OCI-LY7 (cell line): ENCODE data around the gene NIPBL. TPM values are rescaled to one million over a fixed set of nuclear protein-coding genes. Genes with fewer than 3 reads are reported as not detected.

Experiments
- BruUV-seq: library from RNA; stranded (reverse); fragments of 400-500 nt; replicated peaks from 2 replicates; lab custom pipeline; 2021; lab: Mats Ljungman, UMichigan
- CTCF ChIA-PET: fragments of 300-600 bp; sonication (Branson Sonifier 250); formaldehyde crosslinking; loops from one replicate; lab custom pipeline; 2022; ENCODE audit warnings: antibody characterized with exemption; ENCODE audit not compliant: unreplicated experiment; lab: Charles Lee
- POLR2A ChIA-PET: fragments of 300-600 bp; sonication (Branson Sonifier 250); formaldehyde crosslinking; loops from one replicate; lab custom pipeline; 2022; ENCODE audit warnings: antibody characterized with exemption; lab: Charles Lee
- DNase-seq: peaks from one replicate; pipeline ENCODE4 v3.0.0-alpha.2; 2015; ENCODE audit warnings: low spot score
- H2AFZ ChIP-seq: fragments of 200-600 bp; sonication (generic), shearing (Covaris generic); 2 replicates; pipeline ENCODE4 v1.6.1; 2014; ENCODE audit warnings: mild to moderate bottlenecking, antibody characterized with exemption, low read length, moderate library complexity
- H3K27ac ChIP-seq: fragments of 200-600 bp; sonication (generic); 2 replicates; pipeline ENCODE4 v1.5.1; 2014; ENCODE audit warnings: mixed run types, low read depth, mild to moderate bottlenecking, moderate library complexity, low read length, inconsistent platforms; ENCODE audit not compliant: poor library complexity, severe bottlenecking
- H3K36me3 ChIP-seq: fragments of 200-600 bp; sonication (generic); 2 replicates; pipeline ENCODE4 v1.6.1; 2014; ENCODE audit warnings: mild to moderate bottlenecking, antibody characterized with exemption, low read length, moderate library complexity, mixed read lengths; ENCODE audit not compliant: insufficient read depth
- H3K4me1 ChIP-seq: fragments of 200-600 bp; sonication (generic); 2 replicates; pipeline ENCODE4 v1.5.1; 2014; ENCODE audit warnings: mild to moderate bottlenecking, low read length; ENCODE audit not compliant: insufficient read depth, poor library complexity, severe bottlenecking
- H3K4me2 ChIP-seq: fragments of 200-600 bp; sonication (generic); 2 replicates; pipeline ENCODE4 v1.6.1; 2014; ENCODE audit warnings: mild to moderate bottlenecking, low read length
- H3K4me3 ChIP-seq: fragments of 200-600 bp; sonication (generic); 2 replicates; pipeline ENCODE4 v1.5.1; 2014; ENCODE audit warnings: mild to moderate bottlenecking, low read depth, low read length; ENCODE audit not compliant: poor library complexity, severe bottlenecking
- H3K79me2 ChIP-seq: fragments of 200-600 bp; sonication (generic); 2 replicates; pipeline ENCODE4 v1.6.1; 2016; ENCODE audit warnings: low read depth, mild to moderate bottlenecking, low read length, moderate library complexity, mixed read lengths; ENCODE audit not compliant: insufficient read depth
- H3K9me2 ChIP-seq: fragments of 200-600 bp; sonication (generic); 2 replicates; pipeline ENCODE4 v1.6.1; 2016; ENCODE audit warnings: mild to moderate bottlenecking, low read length, mixed read lengths; ENCODE audit not compliant: insufficient read depth
- H3K9me3 ChIP-seq: fragments of 200-600 bp; sonication (generic); 2 replicates; pipeline ENCODE4 v1.6.1; 2014; ENCODE audit warnings: mild to moderate bottlenecking, mixed run types, low read length, mixed read lengths
- H4K20me1 ChIP-seq: fragments of 200-600 bp; sonication (generic); 2 replicates; pipeline ENCODE4 v1.6.1; 2014; ENCODE audit warnings: mild to moderate bottlenecking, antibody characterized with exemption, low read length, moderate library complexity, mixed read lengths; ENCODE audit not compliant: insufficient read depth
- EZH2phosphoT487 ChIP-seq: fragments of 200-600 bp; sonication (generic); IDR thresholded peaks from 2 replicates; pipeline ENCODE4 v1.6.1; 2018; ENCODE audit warnings: low read depth, borderline replicate concordance, mild to moderate bottlenecking, mixed run types, antibody characterized with exemption, low read length, moderate library complexity, mixed read lengths
- intact Hi-C: fragments of 100-400 bp; cut with micrococcal nuclease; formaldehyde crosslinking; loops from one replicate; pipeline ENCODE4 v1.10.0; 2022; ENCODE audit not compliant: unreplicated experiment
- total RNA-seq, 2 experiments: library from RNA; depleted of rRNA in 1 of 2; stranded (reverse); fragments of >200 nt in 1 of 2; shearing (Covaris generic) in 1 of 2; gene quantifications; 2 replicates each; pipeline ENCODE4 v1.2.3, GENCODE V29; 2014 to 2022
- TF ChIP-seq, protein P1 (sequence below): fragments of 200-600 bp; sonication (generic); conservative IDR thresholded peaks from 2 replicates; pipeline ENCODE4 v1.5.1; 2014; ENCODE audit warnings: mild to moderate bottlenecking, antibody characterized with exemption, low read length, moderate library complexity, mixed read lengths

NIPBL gene
- total RNA-seq, 2 experiments from 2014 or later: 24.9 to 56.1 TPM

GRCh38 chr5:36876965-36877666 lies 547 bp downstream of the NIPBL start:
- peak; percentile 78 for DNase-seq
- peaks cover 15% of the 10 kb centered on the region for H3K36me3 ChIP-seq
- H3K4me2 ChIP-seq: peak overlapping the region; percentile 77
- peak overlapping the region; percentile 91 for H3K27ac ChIP-seq
- peaks cover 69% of the 10 kb centered on the region for H4K20me1 ChIP-seq
- CTCF ChIA-PET: no interaction called here
- H3K79me2 ChIP-seq: peaks cover 96% of the 10 kb centered on the region
- POLR2A ChIA-PET: interaction anchor here (0.6 to 2.3 kb wide), 5 partner anchors 12 to 194 kb away, joined by 3 to 11 read pairs (median 5); no protein-coding TSS in a partner anchor
- no peaks in the 10 kb centered on the region for H3K9me3 ChIP-seq
- BruUV-seq: no TSS peak
- intact Hi-C loops: loop anchor here (1.0 to 10.0 kb wide), 6 partner anchors 65 to 1962 kb away; partner anchors contain the start of genes BRIX1 and RAD1
- no peaks in the 10 kb centered on the region for H3K9me2 ChIP-seq
- H3K4me3 ChIP-seq: peak overlapping the region; percentile 82
- H2AFZ ChIP-seq: peak overlapping the region; percentile 48
- TF ChIP-seq EZH2phosphoT487: no peak
- TF ChIP-seq, protein P1, sequence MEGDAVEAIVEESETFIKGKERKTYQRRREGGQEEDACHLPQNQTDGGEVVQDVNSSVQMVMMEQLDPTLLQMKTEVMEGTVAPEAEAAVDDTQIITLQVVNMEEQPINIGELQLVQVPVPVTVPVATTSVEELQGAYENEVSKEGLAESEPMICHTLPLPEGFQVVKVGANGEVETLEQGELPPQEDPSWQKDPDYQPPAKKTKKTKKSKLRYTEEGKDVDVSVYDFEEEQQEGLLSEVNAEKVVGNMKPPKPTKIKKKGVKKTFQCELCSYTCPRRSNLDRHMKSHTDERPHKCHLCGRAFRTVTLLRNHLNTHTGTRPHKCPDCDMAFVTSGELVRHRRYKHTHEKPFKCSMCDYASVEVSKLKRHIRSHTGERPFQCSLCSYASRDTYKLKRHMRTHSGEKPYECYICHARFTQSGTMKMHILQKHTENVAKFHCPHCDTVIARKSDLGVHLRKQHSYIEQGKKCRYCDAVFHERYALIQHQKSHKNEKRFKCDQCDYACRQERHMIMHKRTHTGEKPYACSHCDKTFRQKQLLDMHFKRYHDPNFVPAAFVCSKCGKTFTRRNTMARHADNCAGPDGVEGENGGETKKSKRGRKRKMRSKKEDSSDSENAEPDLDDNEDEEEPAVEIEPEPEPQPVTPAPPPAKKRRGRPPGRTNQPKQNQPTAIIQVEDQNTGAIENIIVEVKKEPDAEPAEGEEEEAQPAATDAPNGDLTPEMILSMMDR: no peak
- peaks cover 43% of the 10 kb centered on the region for H3K4me1 ChIP-seq

DNA sequence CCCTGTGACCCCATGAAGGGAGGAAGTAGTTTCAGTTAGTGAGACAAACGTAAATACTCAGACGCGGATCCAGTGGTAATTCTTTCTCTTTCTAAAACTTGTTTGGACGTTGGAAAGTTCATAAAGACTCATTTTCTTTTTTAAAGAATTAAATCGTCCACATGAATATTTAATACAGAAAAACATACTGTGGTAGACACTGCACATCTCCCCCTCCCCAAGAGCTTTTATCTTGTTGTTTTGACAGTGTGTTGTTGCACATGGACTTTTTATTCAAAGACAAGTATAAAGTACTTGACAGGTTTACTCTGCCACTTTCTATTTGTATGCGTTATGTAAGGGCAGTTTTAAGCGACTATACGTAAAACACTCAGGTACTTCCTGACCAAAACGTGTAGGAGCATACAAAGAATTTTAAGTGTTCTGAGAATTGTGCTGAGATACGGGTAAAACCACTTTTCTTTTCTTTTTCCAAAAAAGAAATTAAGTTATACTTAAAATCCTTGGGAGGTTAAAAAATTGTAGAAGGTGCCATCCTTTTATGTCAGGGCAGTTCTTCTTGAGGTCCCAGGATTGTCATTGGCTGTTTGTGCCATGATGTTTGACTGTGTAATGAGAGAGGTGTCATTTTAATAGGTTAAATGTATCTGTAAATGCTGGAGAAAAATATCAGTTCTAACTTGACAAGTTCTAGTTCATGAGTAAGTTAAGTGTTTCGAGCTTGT lies 1.3 kb downstream of the NIPBL start:
- Histone ChIP-seq H4K20me1 (peaks cover 73% of the 10 kb centered on the region), H3K4me3 (peak overlapping the region; percentile 82), H2AFZ (no peak overlapping the region), H3K36me3 (peaks cover 13% of the 10 kb centered on the region), H3K9me3 (no peaks in the 10 kb centered on the region), H3K4me2 (peak overlapping the region; percentile 77), H3K4me1 (peaks cover 43% of the 10 kb centered on the region), H3K9me2 (no peaks in the 10 kb centered on the region), H3K27ac (peak overlapping the region; percentile 91), H3K79me2 (peaks cover 96% of the 10 kb centered on the region)
- CTCF ChIA-PET: no interaction called here
- intact Hi-C loops: loop anchor here (5.0 to 10.0 kb wide), 5 partner anchors 64 to 1963 kb away; partner anchors contain the start of genes BRIX1 and RAD1
- peak; percentile 54 for DNase-seq
- BruUV-seq: TSS peak; percentile 56
- POLR2A ChIA-PET: interaction anchor here (0.7 to 1.5 kb wide), 3 partner anchors 12 to 1576 kb away, joined by 3 to 5 read pairs (median 3); no protein-coding TSS in a partner anchor
- TF ChIP-seq, protein P1: no peak
- no peak for TF ChIP-seq EZH2phosphoT487
